ENCODE data around the gene HPSE2.
"Not testable (repeated sequence)": the region's sequence is repeated elsewhere in the genome, so short reads cannot be mapped to it uniquely, and the experiment has no call there.

Gene HPSE2

GRCh38 chr10:98509745-98510144, 725.9 kb downstream of the HPSE2 start:
- DNase-seq (ENCODE audit: low read depth in 2 of 2): no peak

GRCh38 chr10:98502535-98502934, 733.1 kb downstream of the HPSE2 start:
- DNase-seq (ENCODE audit: low read depth in 2 of 2): not testable (repeated sequence)

- no peak for DNase-seq (ENCODE audit: low read depth in 2 of 2)
Observed at GRCh38 chr10:98492763-98493162, 742.9 kb downstream of the HPSE2 start.

GRCh38 chr10:98489561-98490481, 745.8 kb downstream of the HPSE2 start:
- DNase-seq (ENCODE audit: low read depth in 2 of 2): no peak

- no peak for DNase-seq (ENCODE audit: low read depth in 2 of 2)
Observed at GRCh38 chr10:98488669-98489430, 746.8 kb downstream of the HPSE2 start.

GRCh38 chr10:98487649-98488048, 748.0 kb downstream of the HPSE2 start:
- DNase-seq (ENCODE audit: low read depth in 2 of 2): no peak

GRCh38 chr10:98486421-98486820, 749.2 kb downstream of the HPSE2 start:
- peak; percentile 59 to 60 for DNase-seq (ENCODE audit: low read depth in 2 of 2)

GRCh38 chr10:98485959-98486358, 749.7 kb downstream of the HPSE2 start:
- DNase-seq (ENCODE audit: low read depth in 2 of 2): peak; percentile 36 to 37

- DNase-seq (ENCODE audit: low read depth in 2 of 2): no peak
Observed at GRCh38 chr10:98483658-98484057, 752.0 kb downstream of the HPSE2 start.

GRCh38 chr10:98482096-98482495, 753.6 kb downstream of the HPSE2 start:
- no peak for DNase-seq (ENCODE audit: low read depth in 2 of 2)

- no peak for DNase-seq (ENCODE audit: low read depth in 2 of 2)
Observed at GRCh38 chr10:98481404-98481945, 754.2 kb downstream of the HPSE2 start.

GRCh38 chr10:98478430-98479222, 757.0 kb downstream of the HPSE2 start:
- no peak for DNase-seq (ENCODE audit: low read depth in 2 of 2)

GRCh38 chr10:98477861-98478260, 757.8 kb downstream of the HPSE2 start:
- DNase-seq (ENCODE audit: low read depth in 2 of 2): no peak

GRCh38 chr10:98474628-98475027, 761.0 kb downstream of the HPSE2 start:
- DNase-seq (ENCODE audit: low read depth in 2 of 2): no peak

- no peak for DNase-seq (ENCODE audit: low read depth in 2 of 2)
Observed at GRCh38 chr10:98472196-98472595, 763.5 kb downstream of the HPSE2 start.

GRCh38 chr10:98470850-98471249, 764.8 kb downstream of the HPSE2 start:
- DNase-seq (ENCODE audit: low read depth in 2 of 2): no peak

- no peak for DNase-seq (ENCODE audit: low read depth in 2 of 2)
Observed at GRCh38 chr10:98469001-98469931, 766.4 kb downstream of the HPSE2 start.

- DNase-seq (ENCODE audit: low read depth in 2 of 2): peak; percentile 69
Observed at GRCh38 chr10:98467506-98468318, 767.9 kb downstream of the HPSE2 start.

GRCh38 chr10:98466861-98467505, 768.7 kb downstream of the HPSE2 start:
- no peak for DNase-seq (ENCODE audit: low read depth in 2 of 2)

Data from fibroblast of skin of left quadriceps (primary cell).